CD14-positive monocyte (primary cell): Measurements from ENCODE around the gene SEMA6B. TPM values are rescaled to one million over a fixed set of nuclear protein-coding genes. Genes with fewer than 3 reads are reported as not detected.
"Not testable (repeated sequence)": the region's sequence is repeated elsewhere in the genome, so short reads cannot be mapped to it uniquely, and the experiment has no call there.

Source experiments
- DNase-seq, 3 donors: peaks; one replicate each; pipeline ENCODE4 v3.0.0-alpha.2; 2011 to 2022
- H2AFZ ChIP-seq: 2 replicates; pipeline ENCODE4 v1.6.0; 2012; ENCODE audit warnings: mild to moderate bottlenecking, low read depth, low read length, inconsistent platforms; ENCODE audit not compliant: insufficient read depth, poor library complexity, severe bottlenecking
- H3K27ac ChIP-seq, 2 donors: 1 replicate in 1 of 2; 2 replicates in 1 of 2; pipeline ENCODE4 v1.5.1; 2012 to 2013; ENCODE audit warnings: low read length in 2 of 2, control low read depth in 1 of 2, inconsistent platforms in 1 of 2, low read depth in 1 of 2, mild to moderate bottlenecking in 1 of 2
- H3K27me3 ChIP-seq, 2 donors: one replicate each; pipeline versions ENCODE4 v1.6.0 to v1.6.1; 2011 to 2013; ENCODE audit warnings: low read length in 2 of 2; ENCODE audit not compliant: control insufficient read depth in 2 of 2, insufficient read depth in 2 of 2
- H3K36me3 ChIP-seq, 2 donors: replicated peaks in 1 of 2; 1 replicate in 1 of 2; 2 replicates in 1 of 2; pipeline versions ENCODE4 v1.5.1 to v1.6.1; 2012 to 2013; ENCODE audit warnings: low read length in 2 of 2, control low read depth in 1 of 2, inconsistent platforms in 1 of 2, mild to moderate bottlenecking in 1 of 2; ENCODE audit not compliant: insufficient read depth in 2 of 2, control insufficient read depth in 1 of 2
- H3K4me1 ChIP-seq, 2 donors: 1 replicate in 1 of 2; 2 replicates in 1 of 2; pipeline versions ENCODE4 v1.5.1 to v1.6.1; 2012 to 2013; ENCODE audit warnings: low read length in 2 of 2, control low read depth in 1 of 2, inconsistent platforms in 1 of 2, mild to moderate bottlenecking in 1 of 2, moderate library complexity in 1 of 2; ENCODE audit not compliant: insufficient read depth in 2 of 2, control insufficient read depth in 1 of 2
- H3K4me2 ChIP-seq: replicated peaks from 2 replicates; pipeline ENCODE3; 2012; ENCODE audit warnings: low read length, moderate library complexity, mild to moderate bottlenecking; ENCODE audit not compliant: poor library complexity, severe bottlenecking; ENCODE audit errors: extremely low read depth
- H3K4me3 ChIP-seq, 3 experiments: fragments of 200-600 bp in 1 of 3; sonication (generic) in 1 of 3; replicated peaks in 1 of 3; 1 replicate in 2 of 3; 2 replicates in 1 of 3; pipeline ENCODE4 v1.5.1; 2011 to 2013; ENCODE audit warnings: low read length in 3 of 3, mild to moderate bottlenecking in 3 of 3, control low read depth in 2 of 3, low read depth in 2 of 3, inconsistent platforms in 1 of 3, moderate library complexity in 1 of 3
- H3K79me2 ChIP-seq: 2 replicates; pipeline ENCODE4 v1.6.0; 2012; ENCODE audit warnings: mild to moderate bottlenecking, control low read depth, inconsistent platforms, low read length, moderate library complexity; ENCODE audit not compliant: insufficient read depth
- H3K9ac ChIP-seq: 2 replicates; pipeline ENCODE4 v1.6.0; 2017; ENCODE audit warnings: low read length, mild to moderate bottlenecking; ENCODE audit not compliant: insufficient read depth, poor library complexity, severe bottlenecking
- H3K9me3 ChIP-seq, 2 donors: replicated peaks in 1 of 2; 1 replicate in 1 of 2; 2 replicates in 1 of 2; pipeline versions ENCODE4 v1.5.1 to v1.6.1; 2012 to 2013; ENCODE audit warnings: low read length in 2 of 2, control low read depth in 1 of 2; ENCODE audit not compliant: control insufficient read depth in 1 of 2, insufficient read depth in 1 of 2
- H4K20me1 ChIP-seq: 2 replicates; pipeline ENCODE4 v1.6.0; 2012; ENCODE audit warnings: mild to moderate bottlenecking, low read length, control low read depth, moderate library complexity; ENCODE audit not compliant: insufficient read depth
- H3K27ac Mint-ChIP-seq, 7 donors: one replicate each; pipeline ENCODE4 v1.8.0; 2020; ENCODE audit warnings: mild to moderate bottlenecking in 7 of 7, mixed read lengths in 7 of 7, moderate library complexity in 6 of 7, inconsistent platforms in 2 of 7
- H3K27me3 Mint-ChIP-seq, 3 donors: one replicate each; pipeline ENCODE4 v1.8.0; 2021 to 2022; ENCODE audit warnings: low read depth in 3 of 3, mild to moderate bottlenecking in 3 of 3, mixed read lengths in 3 of 3, moderate library complexity in 3 of 3, inconsistent platforms in 1 of 3
- H3K36me3 Mint-ChIP-seq, 2 donors: one replicate each; pipeline ENCODE4 v1.8.0; 2020; ENCODE audit warnings: mixed read lengths in 2 of 2, inconsistent platforms in 1 of 2, mild to moderate bottlenecking in 1 of 2
- H3K4me1 Mint-ChIP-seq: one replicate; pipeline ENCODE4 v1.8.0; 2020; ENCODE audit warnings: mild to moderate bottlenecking, mixed read lengths
- H3K4me3 Mint-ChIP-seq, 2 donors: one replicate each; pipeline ENCODE4 v1.8.0; 2020; ENCODE audit warnings: mild to moderate bottlenecking in 2 of 2, mixed read lengths in 2 of 2, moderate library complexity in 1 of 2
- H3K9me3 Mint-ChIP-seq, 7 donors: one replicate each; pipeline ENCODE4 v1.8.0; 2020 to 2022; ENCODE audit warnings: mixed read lengths in 7 of 7, mild to moderate bottlenecking in 6 of 7, moderate library complexity in 6 of 7, inconsistent platforms in 2 of 7
- WGBS: methylation state at CpG from one replicate; pipeline ENCODE4 v1.1.5; 2013; ENCODE audit warnings: missing lambda C conversion rate; ENCODE audit not compliant: insufficient coverage; 5-methylcytosine and 5-hydroxymethylcytosine counted together
- intact Hi-C, 2 donors: fragments of 100-400 bp; cut with micrococcal nuclease; formaldehyde crosslinking; loops; one replicate each; pipeline versions ENCODE4 v1.15.0 to v1.15.1; 2023
- polyA plus RNA-seq, 3 donors: library from polyadenylated mRNA; depleted of rRNA in 1 of 3; unstranded in 2 of 3; stranded (reverse) in 1 of 3; fragments of 300-500 nt in 2 of 3; fragments of >200 nt in 1 of 3; fragmentation: Illumina TruSeq in 2 of 3; gene quantifications; 1 replicate in 2 of 3; 2 replicates in 1 of 3; pipeline ENCODE4 v1.2.3, GENCODE V29; 2012 to 2021
- TF ChIP-seq, protein P1 (sequence below): fragments of 200-600 bp; IDR thresholded peaks from one replicate; pipeline ENCODE4 v1.8.0; 2022; ENCODE audit warnings: antibody characterized with exemption, mild to moderate bottlenecking

SEMA6B gene
- polyA plus RNA-seq, 3 donors = 0.12 to 1.6 (median 0.87) TPM

DNA sequence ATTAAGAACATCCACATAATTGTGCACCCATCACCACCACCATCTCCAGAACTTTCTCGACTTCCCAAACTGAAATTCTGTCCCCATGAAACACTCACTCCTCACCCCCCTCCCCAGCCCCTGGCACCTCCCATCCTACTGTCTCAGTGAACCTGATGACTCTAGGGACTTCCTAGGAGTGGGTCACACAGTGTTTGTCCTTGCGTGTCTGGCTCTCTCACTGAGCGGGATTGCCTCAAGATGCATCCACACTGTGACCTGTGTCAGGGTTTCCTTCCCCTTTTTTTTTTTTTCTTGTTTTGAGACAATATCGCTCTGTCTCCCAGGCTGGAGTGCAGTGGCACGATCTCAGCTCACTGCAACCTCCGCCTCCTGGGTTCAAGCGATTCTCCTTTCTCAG is 2.6 kb upstream of the SEMA6B start:
- H3K9ac ChIP-seq = peak overlapping the region; percentile 67
- H2AFZ ChIP-seq, H3K36me3 Mint-ChIP-seq, H3K4me2 ChIP-seq, H3K4me3 ChIP-seq, H3K27me3 ChIP-seq, H3K9me3 ChIP-seq, intact Hi-C loops, H3K9me3 Mint-ChIP-seq, H3K79me2 ChIP-seq, H3K36me3 ChIP-seq, H4K20me1 ChIP-seq: not testable (repeated sequence)
- peak overlapping the region; percentile 88 to 99 (median 96) for H3K27ac Mint-ChIP-seq
- WGBS = 0% methylated on average over 2 of the region's 7 CpGs
- peaks cover 3 to 18% (median 5%) of the 10 kb centered on the region in 3 donors for H3K27me3 Mint-ChIP-seq
- H3K4me3 Mint-ChIP-seq = peak overlapping the region; percentile 55 to 67
- peaks cover 56% of the 10 kb centered on the region for H3K4me1 Mint-ChIP-seq
- DNase-seq = peak; percentile 92 to 98 (median 96)
- H3K27ac ChIP-seq = peak overlapping the region; percentile 70 to 83
- H3K4me1 ChIP-seq = peaks cover 57 to 58% of the 10 kb centered on the region in 2 donors

DNA sequence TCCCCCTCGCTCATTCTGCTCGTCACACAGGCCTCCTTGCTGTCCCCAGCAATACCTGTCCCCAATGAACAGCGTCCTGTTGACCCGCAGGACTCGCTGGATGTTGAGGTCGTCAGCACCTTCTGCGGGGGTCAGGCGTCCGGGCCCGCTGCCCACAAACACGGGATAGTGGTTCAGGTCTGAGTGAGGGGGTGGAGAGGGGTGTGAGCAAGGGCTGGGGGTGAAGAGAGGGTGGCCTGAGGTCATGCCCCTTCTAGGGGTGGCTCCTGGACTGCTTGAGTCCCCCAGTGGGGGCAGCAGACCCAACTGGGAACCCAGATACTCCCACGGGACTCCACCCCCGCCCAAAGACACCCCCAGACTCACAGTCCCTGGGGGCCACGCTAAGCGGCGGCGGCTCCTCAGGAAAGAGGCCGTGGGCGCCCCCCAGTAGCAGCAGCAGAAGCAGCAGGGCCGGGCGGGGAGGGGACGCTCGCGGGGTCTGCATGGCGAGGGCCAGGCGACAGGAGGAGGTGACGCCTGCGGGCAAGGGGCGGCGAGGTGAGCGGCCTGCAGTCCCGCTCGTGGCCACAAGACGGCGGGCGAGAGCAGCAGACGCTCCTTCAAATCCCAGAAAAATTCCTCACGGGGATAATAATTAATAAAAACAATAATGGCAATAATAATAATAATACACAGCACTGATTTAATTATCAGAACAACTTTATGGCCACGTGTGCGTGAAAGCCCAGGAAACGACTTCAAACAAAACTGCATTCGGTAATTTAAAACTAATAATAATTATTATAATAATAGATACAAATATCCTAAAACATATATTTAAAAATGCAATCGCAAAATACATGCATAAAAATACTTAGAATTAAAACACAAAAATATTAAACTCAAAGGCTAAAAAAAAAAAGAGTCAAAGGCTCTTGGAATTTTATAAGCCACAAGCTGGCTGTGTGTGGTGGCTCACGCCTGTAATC is 1.2 kb downstream of the SEMA6B start:
- Histone ChIP-seq H3K79me2 (no peaks in the 10 kb centered on the region), H3K9me3 (no peaks in the 10 kb centered on the region), H4K20me1 (no peaks in the 10 kb centered on the region), H2AFZ (no peak overlapping the region), H3K4me1 (peaks cover 47 to 58% of the 10 kb centered on the region in 2 donors), H3K27me3 (no peaks in the 10 kb centered on the region), H3K4me2 (peak overlapping the region; percentile 38), H3K27ac (peak overlapping the region in 1 of 2 donors; percentile 83), H3K9ac (peak overlapping the region; percentile 15), H3K36me3 (no peaks in the 10 kb centered on the region), H3K4me3 (peak overlapping the region in 1 of 3 experiments; percentile 49)
- H3K4me1 Mint-ChIP-seq = peaks cover 47% of the 10 kb centered on the region
- H3K9me3 Mint-ChIP-seq = peaks cover 0 to 5% (median 0%) of the 10 kb centered on the region in 7 donors
- peaks cover 0 to 7% of the 10 kb centered on the region in 2 donors for H3K36me3 Mint-ChIP-seq
- peak in 2 of 3 donors; percentile 58 to 61 for DNase-seq
- H3K4me3 Mint-ChIP-seq = peak overlapping the region in 1 of 2 donors; percentile 66
- TF ChIP-seq, protein P1, sequence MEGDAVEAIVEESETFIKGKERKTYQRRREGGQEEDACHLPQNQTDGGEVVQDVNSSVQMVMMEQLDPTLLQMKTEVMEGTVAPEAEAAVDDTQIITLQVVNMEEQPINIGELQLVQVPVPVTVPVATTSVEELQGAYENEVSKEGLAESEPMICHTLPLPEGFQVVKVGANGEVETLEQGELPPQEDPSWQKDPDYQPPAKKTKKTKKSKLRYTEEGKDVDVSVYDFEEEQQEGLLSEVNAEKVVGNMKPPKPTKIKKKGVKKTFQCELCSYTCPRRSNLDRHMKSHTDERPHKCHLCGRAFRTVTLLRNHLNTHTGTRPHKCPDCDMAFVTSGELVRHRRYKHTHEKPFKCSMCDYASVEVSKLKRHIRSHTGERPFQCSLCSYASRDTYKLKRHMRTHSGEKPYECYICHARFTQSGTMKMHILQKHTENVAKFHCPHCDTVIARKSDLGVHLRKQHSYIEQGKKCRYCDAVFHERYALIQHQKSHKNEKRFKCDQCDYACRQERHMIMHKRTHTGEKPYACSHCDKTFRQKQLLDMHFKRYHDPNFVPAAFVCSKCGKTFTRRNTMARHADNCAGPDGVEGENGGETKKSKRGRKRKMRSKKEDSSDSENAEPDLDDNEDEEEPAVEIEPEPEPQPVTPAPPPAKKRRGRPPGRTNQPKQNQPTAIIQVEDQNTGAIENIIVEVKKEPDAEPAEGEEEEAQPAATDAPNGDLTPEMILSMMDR = peak; percentile 100
- 33% methylated on average over 17 of the region's 44 CpGs for WGBS
- peak overlapping the region in 5 of 7 donors; percentile 84 to 98 (median 97) for H3K27ac Mint-ChIP-seq
- peaks cover 0 to 12% (median 2%) of the 10 kb centered on the region in 3 donors for H3K27me3 Mint-ChIP-seq
- intact Hi-C loops = loop anchor here in 1 of 2 donors (2.0 kb wide), 2 partner anchors 17 kb away; partner anchors contain the start of gene LRG1
